ENCODE measurements around the gene SPZ1. TPM values are rescaled to one million over a fixed set of nuclear protein-coding genes. Genes with fewer than 3 reads are reported as not detected.

Gene SPZ1
- total RNA-seq, 1 experiment from 2014 or later: not detected

GRCh38 chr5:80284720-80285119, 35.1 kb upstream of the SPZ1 start (continued):
- TF ChIP-seq ZNF274 (IDR thresholded peaks at IDR 0.05; ENCODE audit: low read depth, low read length) (no peak), SRF (IDR thresholded peaks at IDR 0.05; ENCODE audit: low read depth) (no peak), SIN3A (IDR thresholded peaks at IDR 0.05; ENCODE audit: low read depth) (no peak)

GRCh38 chr5:80288177-80288576, 31.6 kb upstream of the SPZ1 start:
- Histone ChIP-seq H3K4me3 (replicated peaks in 1 of 2; ENCODE audit: low read depth in 1 of 2, low read length in 2 of 2) (no peak overlapping the region), H3K4me2 (ENCODE audit: low read length) (no peak overlapping the region), H4K20me1 (ENCODE audit: insufficient read depth) (no peaks in the 10 kb centered on the region), H2AFZ (ENCODE audit: low read depth, low read length, poor library complexity, severe bottlenecking) (no peak overlapping the region), H3K36me3 (ENCODE audit: control insufficient read depth in 1 of 2, insufficient read depth in 2 of 2, low read length in 2 of 2) (no peaks in the 10 kb centered on the region), H3K9ac (ENCODE audit: low read length) (no peak overlapping the region), H3K9me3 (ENCODE audit: control insufficient read depth in 1 of 2, insufficient read depth in 1 of 2, low read depth in 1 of 2, low read length in 2 of 2) (no peaks in the 10 kb centered on the region), H3K4me1 (ENCODE audit: control insufficient read depth in 1 of 2, insufficient read depth in 2 of 2, low read length in 2 of 2) (no peaks in the 10 kb centered on the region), H3K9me2 (ENCODE audit: insufficient read depth) (no peaks in the 10 kb centered on the region), H3K79me2 (ENCODE audit: insufficient read depth, low read length) (no peaks in the 10 kb centered on the region), H3K27ac (ENCODE audit: low read depth, low read length) (no peak overlapping the region), H3K27me3 (ENCODE audit: insufficient read depth, low read length) (no peaks in the 10 kb centered on the region)
- ATAC-seq: no peak
- DNase-seq (ENCODE audit: low read depth, low spot score): no peak
- TF ChIP-seq CEBPB (IDR thresholded peaks at IDR 0.05; ENCODE audit: low read depth): no peak
- no peak for TF ChIP-seq ATF3 (IDR thresholded peaks at IDR 0.05)
- ChIA-PET POLR2A (no interaction called here), RAD21 (ENCODE audit: low non-redundant PET in 1 of 2, low total read pairs in 2 of 2, uncharacterized antibody in 2 of 2, unreplicated experiment in 2 of 2) (interaction anchor here in 1 of 2 experiments (1.1 kb wide), 1 partner anchor 197 kb away, joined by 4 read pairs; no protein-coding TSS in a partner anchor), CTCF (no interaction called here)
- no TSS peak for BruUV-seq (replicated peaks)
- intact Hi-C loops (cut with micrococcal nuclease): no loop called here

- POLR2A ChIA-PET: no interaction called here
- TF ChIP-seq SP1 (IDR thresholded peaks at IDR 0.05; ENCODE audit: low read depth) (no peak), SRF (IDR thresholded peaks at IDR 0.05; ENCODE audit: low read depth) (no peak), YY1 (IDR thresholded peaks at IDR 0.05; ENCODE audit: extremely low read depth, insufficient replicate concordance, low read depth, low read length) (no peak), FOSL1 (IDR thresholded peaks at IDR 0.05; ENCODE audit: low read depth) (no peak), EZH2 (IDR thresholded peaks at IDR 0.05) (no peak), EGR1 (IDR thresholded peaks at IDR 0.05; ENCODE audit: low read depth) (no peak), MAX (IDR thresholded peaks at IDR 0.05) (no peak), CBX3 (IDR thresholded peaks at IDR 0.05; ENCODE audit: low read depth) (no peak), ZNF274 (IDR thresholded peaks at IDR 0.05; ENCODE audit: low read depth, low read length) (no peak), SIN3A (IDR thresholded peaks at IDR 0.05; ENCODE audit: low read depth) (no peak), REST (IDR thresholded peaks at IDR 0.05; ENCODE audit: low read depth) (no peak), JUND (IDR thresholded peaks at IDR 0.05) (no peak), TCF7L2 (IDR thresholded peaks at IDR 0.05; ENCODE audit: borderline replicate concordance, extremely low read depth, insufficient read depth, insufficient read length) (no peak), ATF3 (IDR thresholded peaks at IDR 0.05) (no peak), RAD21 (IDR thresholded peaks at IDR 0.05; ENCODE audit: low read depth) (no peak), ELF1 (IDR thresholded peaks at IDR 0.05; ENCODE audit: borderline replicate concordance, low read depth) (no peak)
These were observed 30.5 kb upstream of the SPZ1 start for GRCh38 chr5:80289320-80289719.

More at GRCh38 chr5:80289320-80289719, 30.5 kb upstream of the SPZ1 start:
- intact Hi-C loops (cut with micrococcal nuclease): no loop called here
- H2AFZ ChIP-seq (ENCODE audit: low read depth, low read length, poor library complexity, severe bottlenecking): no peak overlapping the region
- BruUV-seq (replicated peaks): no TSS peak
- H3K79me2 ChIP-seq (ENCODE audit: insufficient read depth, low read length): no peaks in the 10 kb centered on the region
- no peak overlapping the region for H3K27ac ChIP-seq (ENCODE audit: low read depth, low read length)
- H3K9me3 ChIP-seq (ENCODE audit: control insufficient read depth in 1 of 2, insufficient read depth in 1 of 2, low read depth in 1 of 2, low read length in 2 of 2): no peaks in the 10 kb centered on the region
- H3K9ac ChIP-seq (ENCODE audit: low read length): no peak overlapping the region
- no peaks in the 10 kb centered on the region for H3K9me2 ChIP-seq (ENCODE audit: insufficient read depth)
- ChIA-PET CTCF (no interaction called here), RAD21 (ENCODE audit: low non-redundant PET in 1 of 2, low total read pairs in 2 of 2, uncharacterized antibody in 2 of 2, unreplicated experiment in 2 of 2) (no interaction called here)
- no peak for ATAC-seq
- H4K20me1 ChIP-seq (ENCODE audit: insufficient read depth): no peaks in the 10 kb centered on the region
- no peak overlapping the region for H3K4me3 ChIP-seq (replicated peaks in 1 of 2; ENCODE audit: low read depth in 1 of 2, low read length in 2 of 2)
- no peaks in the 10 kb centered on the region for H3K27me3 ChIP-seq (ENCODE audit: insufficient read depth, low read length)
- H3K4me2 ChIP-seq (ENCODE audit: low read length): no peak overlapping the region
- no peaks in the 10 kb centered on the region for H3K36me3 ChIP-seq (ENCODE audit: control insufficient read depth in 1 of 2, insufficient read depth in 2 of 2, low read length in 2 of 2)
- no peak for DNase-seq (ENCODE audit: low read depth, low spot score)
- no peaks in the 10 kb centered on the region for H3K4me1 ChIP-seq (ENCODE audit: control insufficient read depth in 1 of 2, insufficient read depth in 2 of 2, low read length in 2 of 2)

All from HCT116 (cell line).